NB4 (cell line): ENCODE data around the gene DCC.

Experiments
- POLR2A ChIP-seq: IDR thresholded peaks from 2 replicates; pipeline ENCODE4 v1.6.1; 2011; ENCODE audit warnings: mild to moderate bottlenecking; ENCODE audit not compliant: insufficient read length; ENCODE audit errors: extremely low read depth
- TF ChIP-seq, protein P1 (sequence below): IDR thresholded peaks from one replicate; pipeline ENCODE4 v1.5.1; 2012; ENCODE audit warnings: low read depth, low read length

DNA sequence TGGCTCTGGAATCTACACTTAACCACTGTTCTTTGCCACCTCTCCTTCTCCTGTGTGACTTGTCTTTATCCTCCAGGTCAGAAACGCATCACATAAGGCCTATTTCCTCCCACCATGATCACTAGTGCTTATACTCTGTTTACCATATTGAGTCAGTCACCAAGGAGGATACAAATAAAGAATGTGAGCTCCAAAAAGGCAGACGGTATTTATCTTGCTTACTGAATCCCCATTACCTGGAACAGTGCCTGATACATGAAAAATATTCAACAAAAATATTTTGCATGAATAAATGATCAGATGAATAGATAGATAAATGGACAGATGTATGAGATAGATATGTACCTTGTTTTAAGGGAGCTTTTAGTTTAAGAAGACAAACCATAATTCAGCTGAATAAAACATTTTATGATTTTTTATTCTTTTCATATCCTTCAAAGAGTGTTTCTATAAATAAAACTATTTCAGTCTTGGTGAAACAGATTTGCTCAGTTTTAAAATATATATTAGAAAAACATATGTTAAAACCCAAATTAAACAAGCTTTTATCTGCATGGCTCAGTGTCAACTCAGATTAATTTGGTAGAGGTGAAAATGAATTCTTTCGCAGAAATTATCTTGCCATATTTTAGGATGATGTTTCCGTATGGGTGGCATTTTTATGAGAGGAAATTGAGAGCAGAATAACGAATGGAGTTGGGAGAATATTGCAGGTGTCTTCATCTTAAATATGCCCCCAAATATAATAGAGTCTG, 799.9 kb downstream of the DCC start:
- no peak for TF ChIP-seq POLR2A
- TF ChIP-seq, protein P1, sequence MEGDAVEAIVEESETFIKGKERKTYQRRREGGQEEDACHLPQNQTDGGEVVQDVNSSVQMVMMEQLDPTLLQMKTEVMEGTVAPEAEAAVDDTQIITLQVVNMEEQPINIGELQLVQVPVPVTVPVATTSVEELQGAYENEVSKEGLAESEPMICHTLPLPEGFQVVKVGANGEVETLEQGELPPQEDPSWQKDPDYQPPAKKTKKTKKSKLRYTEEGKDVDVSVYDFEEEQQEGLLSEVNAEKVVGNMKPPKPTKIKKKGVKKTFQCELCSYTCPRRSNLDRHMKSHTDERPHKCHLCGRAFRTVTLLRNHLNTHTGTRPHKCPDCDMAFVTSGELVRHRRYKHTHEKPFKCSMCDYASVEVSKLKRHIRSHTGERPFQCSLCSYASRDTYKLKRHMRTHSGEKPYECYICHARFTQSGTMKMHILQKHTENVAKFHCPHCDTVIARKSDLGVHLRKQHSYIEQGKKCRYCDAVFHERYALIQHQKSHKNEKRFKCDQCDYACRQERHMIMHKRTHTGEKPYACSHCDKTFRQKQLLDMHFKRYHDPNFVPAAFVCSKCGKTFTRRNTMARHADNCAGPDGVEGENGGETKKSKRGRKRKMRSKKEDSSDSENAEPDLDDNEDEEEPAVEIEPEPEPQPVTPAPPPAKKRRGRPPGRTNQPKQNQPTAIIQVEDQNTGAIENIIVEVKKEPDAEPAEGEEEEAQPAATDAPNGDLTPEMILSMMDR, result no peak
